ENCODE measurements around the gene XIST.
"Not testable (repeated sequence)": the region's sequence is repeated elsewhere in the genome, so short reads cannot be mapped to it uniquely, and the experiment has no call there.

Gene XIST

DNA sequence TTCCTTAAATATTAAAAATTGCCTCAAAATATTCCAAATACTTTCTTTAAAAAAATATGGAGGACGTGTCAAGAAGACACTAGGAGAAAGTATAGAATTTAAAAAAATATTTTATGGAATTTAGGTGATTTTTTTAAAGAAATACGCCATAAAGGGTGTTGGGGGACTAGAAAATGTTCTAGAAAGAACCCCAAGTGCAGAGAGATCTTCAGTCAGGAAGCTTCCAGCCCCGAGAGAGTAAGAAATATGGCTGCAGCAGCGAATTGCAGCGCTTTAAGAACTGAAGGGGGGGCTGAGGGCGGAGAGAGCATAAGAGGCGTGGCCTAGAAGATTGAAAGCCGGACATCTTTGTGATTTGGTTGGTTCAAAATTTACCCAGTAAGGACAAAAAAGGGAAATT lies at the start of gene XIST:
Gene XIST (minus strand): TSS at position 248 of the 400 bp plus-strand sequence.
- DNase-seq (ENCODE audit: low spot score), result peak; percentile 70

DNA sequence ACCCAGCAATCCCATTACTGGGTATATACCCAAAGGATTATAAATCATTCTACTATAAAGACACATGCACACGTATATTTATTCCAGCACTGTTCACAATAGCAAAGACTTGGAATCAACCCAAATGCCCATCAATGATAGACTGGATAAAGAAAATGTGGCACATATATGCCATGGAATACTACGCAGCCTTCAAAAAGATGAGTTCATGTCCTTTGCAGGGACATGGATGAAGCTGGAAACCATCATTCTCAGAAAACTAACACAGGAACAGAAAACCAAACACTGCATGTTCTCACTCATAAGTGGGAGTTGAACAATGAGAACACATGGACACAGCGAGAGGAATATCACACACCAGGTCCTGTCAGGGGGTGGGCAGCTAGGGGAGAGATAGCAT lies 45.8 kb upstream of the XIST start:
- not testable (repeated sequence) for DNase-seq (ENCODE audit: low spot score)

DNA sequence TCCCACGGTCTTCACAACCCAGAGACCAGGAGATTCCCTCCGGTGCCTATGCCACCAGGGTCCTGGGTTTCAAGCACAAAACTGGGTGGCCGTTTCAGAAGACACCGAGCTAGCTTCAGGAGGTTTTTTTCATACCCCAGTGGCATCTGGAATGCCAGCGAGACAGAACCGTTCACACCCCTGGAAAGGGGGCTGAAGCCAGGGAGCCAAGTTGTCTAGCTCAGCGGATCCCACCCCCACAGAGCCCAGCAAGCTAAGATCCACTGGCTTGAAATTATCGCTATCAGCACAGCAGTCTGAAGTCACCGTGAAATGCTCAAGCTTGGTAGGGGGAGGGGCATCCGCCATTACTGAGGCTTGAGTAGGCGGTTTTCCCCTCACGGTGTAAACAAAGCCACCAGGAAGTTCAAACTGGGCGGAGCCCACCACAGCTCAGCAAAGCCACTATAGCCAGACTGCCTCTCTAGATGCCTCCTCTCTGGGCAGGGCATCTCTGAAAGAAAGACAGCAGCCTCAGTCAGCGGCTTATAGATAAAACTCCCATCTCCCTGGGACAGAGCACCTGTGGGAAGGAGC lies 40.1 kb upstream of the XIST start:
- not testable (repeated sequence) for DNase-seq (ENCODE audit: low spot score)

DNA sequence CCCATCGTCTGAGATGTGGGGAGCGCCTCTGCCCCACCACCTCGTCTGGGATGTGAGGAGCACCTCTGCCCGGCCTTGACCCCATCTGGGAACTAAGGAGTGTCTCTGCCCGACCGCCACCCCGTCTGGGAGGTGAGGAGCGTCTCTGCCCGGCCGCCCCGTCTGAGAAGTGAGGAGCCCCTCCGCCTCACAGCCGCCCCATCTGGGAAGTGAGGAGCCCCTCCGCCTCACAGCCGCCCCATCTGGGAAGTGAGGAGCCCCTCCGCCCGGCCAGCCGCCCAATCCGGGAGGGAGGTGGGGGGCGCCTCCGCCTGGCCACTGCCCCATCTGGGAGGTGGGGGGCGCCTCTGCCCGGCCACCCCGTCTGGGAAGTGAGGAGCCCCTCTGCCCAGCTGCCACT lies 29.7 kb upstream of the XIST start:
- not testable (repeated sequence) for DNase-seq (ENCODE audit: low spot score)

DNA sequence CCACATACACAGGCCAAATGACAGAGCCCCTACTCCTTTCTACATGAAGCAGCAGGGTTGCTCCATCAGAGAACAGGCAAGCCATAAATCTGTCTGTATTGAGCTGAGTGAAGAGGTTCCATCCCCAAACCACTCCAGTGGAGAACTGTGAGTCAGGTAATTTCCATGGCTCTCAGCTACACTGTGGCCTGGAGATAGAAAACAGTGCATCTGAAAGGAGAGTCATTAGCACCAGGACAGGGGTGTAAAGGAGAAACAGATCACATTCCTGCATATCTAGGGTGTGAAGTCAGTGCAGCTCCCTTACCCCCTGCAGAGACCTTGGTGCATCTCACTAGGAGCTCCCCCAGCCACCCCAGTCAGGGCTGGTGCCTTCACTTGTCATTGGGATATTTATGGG lies 25.2 kb upstream of the XIST start:
- DNase-seq (ENCODE audit: low spot score), result no peak

DNA sequence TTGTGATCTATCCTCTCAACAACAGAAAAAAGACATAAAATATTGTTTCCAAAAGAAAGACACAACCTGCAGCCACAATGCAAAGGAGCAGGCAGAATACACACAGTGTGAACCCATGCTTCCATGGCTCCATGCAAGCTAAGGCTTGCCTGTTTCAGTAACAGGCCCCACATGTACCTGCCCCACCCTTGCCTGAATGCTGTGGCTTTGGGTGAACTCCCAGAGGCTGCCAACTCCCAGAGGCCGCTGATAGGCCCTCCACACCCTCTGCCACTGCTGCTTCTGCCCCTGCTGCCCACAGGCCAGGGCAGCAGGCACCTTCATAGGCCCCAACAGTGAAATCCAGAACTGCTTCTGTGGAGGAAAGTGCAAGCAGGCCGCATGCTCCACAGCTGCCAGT lies 24.4 kb upstream of the XIST start:
- no peak for DNase-seq (ENCODE audit: low spot score)

DNA sequence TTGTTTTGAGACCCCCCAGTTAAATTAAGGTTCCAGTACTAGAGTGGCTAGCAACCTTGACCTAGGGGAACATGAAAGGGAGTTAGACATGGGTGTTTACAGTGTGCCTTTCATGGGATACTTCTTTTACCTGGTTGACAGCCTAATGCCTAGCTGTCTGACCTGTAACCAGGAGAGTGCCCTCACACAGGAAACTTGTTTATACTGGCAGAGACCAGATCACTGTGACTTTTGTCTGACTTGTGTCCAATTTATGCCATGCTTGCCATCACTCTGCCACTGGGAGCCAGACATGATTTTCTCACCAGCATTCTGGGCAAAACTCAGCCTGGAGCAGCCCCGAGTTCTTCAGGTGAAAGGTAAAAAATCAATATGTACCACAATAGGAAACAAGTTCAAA lies 16.4 kb upstream of the XIST start:
- DNase-seq (ENCODE audit: low spot score), result no peak

DNA sequence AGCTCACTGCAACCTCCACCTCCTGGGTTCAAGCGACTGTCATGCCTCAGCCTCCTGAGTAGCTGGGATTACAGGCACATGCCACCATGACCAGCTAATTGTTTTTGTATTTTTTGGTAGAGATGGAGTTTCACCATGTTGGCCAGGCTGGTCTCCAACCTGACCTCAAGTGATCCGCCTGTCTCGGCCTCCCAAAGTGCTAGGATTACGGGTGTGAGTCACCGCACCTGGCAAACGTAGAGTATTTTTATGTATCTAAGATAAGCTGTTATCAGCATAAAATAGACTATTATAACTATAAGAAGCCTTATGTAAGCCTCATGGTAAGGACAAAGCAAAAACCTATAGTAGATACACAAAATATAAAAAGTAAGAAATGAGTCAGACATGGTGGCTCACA lies 14.6 kb upstream of the XIST start:
- no peak for DNase-seq (ENCODE audit: low spot score)

DNA sequence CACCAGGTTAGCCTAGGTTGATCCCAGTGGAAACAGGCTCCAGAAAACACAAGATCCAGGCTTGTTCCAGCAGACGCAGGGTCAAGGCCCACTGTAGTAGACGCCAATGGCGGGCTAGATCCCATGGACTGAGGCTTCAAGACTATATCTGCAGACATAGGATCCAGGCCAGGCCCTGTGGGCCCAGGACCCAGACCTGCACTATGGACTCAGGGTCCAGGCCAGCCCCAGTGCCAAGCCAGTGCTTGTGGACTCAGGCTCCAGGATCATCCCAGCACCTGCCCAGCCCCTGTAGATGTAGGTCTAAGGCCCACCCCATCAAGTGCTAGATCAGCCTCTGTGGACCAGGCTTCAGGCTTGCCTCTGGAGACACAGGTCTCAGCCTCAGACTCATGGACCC lies 11.3 kb upstream of the XIST start:
- no peak for DNase-seq (ENCODE audit: low spot score)

DNA sequence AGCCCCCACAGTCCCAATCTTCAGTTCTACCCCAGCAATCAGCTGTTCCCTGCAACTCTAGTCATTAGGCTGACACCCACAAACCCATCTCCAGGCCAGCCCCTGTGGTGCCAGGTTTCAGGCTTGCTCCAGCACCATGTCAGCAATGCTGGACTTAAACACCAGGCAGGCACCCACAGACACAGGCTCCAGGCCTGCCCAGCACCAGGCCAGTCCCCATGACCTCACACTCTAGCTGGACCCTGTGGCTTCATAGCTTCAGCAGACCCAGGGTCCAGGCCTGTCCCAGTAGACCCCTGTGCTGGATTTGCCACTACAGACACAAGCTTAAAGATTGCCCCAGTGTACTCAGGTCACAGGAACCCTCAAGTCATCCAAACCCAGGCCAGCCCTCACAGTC lies 10.8 kb upstream of the XIST start:
- no peak for DNase-seq (ENCODE audit: low spot score)

DNA sequence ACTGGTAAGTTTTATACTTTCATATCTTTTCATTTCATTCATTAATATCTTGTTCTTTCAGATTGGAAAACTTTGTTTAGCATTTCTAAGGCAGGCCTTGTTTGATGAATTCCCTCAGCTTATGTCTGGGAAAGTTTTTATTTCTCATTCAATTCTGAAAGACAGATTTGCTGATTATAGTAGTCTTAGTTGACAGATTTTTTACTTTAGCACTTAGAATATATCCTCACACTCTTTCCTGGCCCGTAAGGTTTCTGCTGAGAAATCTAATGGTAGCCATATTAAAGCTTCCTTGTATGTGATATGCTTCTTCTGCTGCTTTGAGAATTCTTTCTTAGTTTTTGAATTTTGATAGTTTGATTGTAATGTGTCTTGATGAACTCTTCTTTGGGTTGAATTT lies 7.1 kb upstream of the XIST start:
- DNase-seq (ENCODE audit: low spot score), result no peak

DNA sequence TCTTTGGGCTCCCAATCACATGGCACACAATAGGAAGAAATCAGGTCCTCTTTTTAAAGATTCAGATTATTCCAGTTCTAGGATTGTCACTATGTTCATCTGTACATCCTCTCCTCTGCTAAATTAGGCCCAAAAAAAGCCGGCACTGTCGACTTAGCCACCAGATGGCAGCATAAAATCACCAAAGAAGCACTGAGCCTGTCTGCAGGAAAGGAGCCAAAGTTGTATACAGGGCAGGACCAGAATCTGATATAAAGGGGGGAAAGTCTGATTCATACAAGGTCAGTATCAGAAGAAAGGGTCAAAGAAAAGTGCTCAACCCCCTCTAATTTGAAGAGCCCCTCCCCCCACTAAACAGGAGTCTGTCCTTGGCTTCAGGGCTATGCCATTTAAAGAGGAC lies 3.0 kb upstream of the XIST start:
- peak; percentile 58 for DNase-seq (ENCODE audit: low spot score)

DNA sequence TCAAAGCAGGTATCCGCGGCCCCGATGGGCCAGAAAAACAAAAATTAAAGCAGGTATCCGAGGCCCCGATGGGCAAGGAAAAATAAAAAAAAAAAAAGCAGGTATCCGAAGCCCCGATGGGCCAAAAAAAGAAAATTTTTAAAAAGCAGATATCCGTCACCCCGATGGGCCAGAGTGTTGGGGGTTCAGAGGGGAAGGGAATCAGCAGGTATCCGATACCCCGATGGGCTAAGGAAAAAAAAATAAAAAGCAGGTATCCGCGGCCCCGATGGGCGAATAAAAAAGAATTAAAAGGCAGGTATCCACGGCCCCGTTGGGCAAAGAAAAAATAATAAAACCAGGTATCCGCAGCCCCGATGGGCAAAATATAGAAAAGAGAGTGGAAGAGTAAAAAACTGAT lies 492 bp downstream of the XIST start:
- DNase-seq (ENCODE audit: low spot score), result no peak

DNA sequence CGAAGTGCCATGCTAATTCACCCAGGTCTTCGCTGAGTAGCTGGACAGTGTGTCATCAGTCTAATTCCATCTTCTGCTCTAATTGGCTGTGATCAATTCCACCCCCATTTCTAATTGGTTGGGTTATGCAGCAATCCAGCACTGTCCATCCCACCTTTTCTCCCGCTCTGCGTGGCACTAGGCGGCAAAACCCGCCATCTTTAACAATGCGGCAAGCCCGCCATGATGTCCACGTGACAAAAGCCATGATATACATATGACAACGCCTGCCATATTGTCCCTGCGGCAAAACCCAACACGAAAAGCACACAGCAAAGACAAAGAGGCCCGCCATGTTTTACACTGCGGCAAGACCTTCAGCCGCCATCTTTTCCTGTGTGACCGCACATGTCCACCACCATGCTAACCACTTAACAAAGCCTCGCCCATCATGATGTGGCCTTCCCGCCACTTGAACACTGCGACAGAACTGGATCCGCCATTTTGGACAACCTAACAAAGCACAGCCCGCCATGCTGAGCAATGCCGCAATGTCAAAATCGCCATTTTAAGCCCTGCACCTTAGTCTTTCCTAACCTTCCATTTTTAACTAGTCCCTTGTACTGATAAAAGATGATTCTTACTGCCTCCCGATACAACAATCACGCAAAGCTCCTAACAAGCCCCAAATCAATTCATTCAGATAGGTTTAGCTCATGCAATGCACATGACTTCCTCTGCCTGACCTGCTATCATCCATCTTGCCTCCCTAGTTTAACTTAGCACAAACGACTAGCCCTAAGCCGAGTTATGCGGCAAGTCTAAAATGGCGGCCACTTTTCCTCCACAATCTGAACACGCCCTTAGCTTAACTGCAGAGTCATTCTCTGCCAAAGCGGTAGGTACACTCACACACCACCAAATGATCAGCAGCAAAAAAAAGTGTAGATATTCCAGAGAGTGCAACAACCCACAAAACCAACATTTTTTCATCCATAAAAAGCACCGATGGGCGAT lies 1.2 kb downstream of the XIST start:
- peak; percentile 82 for DNase-seq (ENCODE audit: low spot score)

DNA sequence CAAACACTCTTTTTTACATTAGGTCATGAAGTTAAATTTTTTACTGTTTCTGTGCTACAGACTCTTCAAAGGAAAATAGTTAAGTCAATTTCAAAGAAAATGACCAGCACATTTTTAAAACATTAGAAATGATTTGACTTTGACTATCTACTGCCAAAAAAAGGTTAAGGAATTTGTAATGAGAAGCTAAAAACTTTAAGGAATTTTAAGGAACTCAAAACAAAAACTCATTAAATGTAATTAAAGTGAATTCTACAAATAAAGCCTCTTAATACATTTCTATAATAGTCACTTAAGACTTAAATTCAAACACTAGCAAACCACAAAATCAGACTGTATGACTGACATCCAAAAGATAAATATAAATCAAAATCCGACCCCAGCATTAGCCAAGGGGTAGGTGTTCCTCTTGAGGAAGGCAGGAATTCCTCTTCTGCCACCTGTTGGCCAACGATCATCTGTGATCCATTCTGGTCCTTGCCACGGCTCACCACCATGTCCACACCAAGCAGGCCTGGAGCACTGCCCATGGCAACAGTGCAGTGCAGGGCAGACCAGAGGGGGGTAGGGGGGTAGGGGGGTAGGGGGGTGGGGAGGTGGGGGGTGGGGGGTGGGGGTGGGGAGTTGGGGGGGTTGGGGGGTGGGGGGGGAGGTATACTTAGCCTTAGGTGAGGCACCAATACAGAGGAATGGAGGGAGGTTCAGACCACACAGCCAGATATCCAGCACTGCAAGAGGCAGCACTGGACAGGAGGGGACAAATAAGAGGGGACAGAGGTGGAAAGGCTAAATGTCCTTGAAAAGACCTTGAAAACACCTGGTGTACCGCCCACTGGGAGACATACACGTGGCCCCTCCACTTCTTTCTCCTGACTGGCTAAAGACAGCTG lies 2.1 kb downstream of the XIST start:
- peak; percentile 36 for DNase-seq (ENCODE audit: low spot score)

DNA sequence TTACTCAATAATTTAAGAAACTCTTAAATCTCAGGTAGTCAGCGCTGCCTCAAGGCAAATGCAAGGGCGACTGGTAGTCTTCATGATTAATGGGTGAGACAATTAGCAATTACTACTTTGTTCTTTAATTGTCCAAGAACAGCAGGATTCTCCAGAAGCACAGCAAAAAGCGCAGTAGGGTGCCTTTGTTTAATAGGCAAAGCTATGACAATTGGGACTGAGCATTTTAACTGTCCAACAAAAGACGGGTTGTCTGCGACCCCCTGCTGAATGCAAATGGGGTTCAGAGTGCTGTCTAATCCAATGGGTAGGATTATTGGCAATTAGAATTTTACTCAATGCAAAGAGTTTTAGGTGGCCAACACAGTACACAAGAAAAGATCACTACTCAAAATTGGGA lies 3.4 kb downstream of the XIST start:
- no peak for DNase-seq (ENCODE audit: low spot score)

DNA sequence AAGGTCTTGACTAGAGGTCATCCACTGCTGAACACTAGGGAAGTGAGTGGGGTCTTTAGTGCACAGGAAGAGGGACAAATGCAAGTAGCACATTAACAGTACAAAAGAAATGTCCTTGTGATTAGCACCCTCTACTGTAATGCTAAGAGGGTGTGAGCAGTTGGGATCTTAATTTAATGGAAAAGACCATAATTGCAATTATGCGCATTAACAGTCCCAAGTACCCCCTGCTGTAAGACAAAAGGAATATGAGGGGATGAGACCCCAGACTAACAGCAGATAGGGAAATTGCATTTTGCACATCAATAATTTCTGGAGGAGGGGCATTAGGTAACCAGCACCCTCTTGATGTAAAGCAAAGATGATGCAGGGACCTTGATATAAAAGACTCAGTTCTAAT lies 4.5 kb downstream of the XIST start:
- no peak for DNase-seq (ENCODE audit: low spot score)

DNA sequence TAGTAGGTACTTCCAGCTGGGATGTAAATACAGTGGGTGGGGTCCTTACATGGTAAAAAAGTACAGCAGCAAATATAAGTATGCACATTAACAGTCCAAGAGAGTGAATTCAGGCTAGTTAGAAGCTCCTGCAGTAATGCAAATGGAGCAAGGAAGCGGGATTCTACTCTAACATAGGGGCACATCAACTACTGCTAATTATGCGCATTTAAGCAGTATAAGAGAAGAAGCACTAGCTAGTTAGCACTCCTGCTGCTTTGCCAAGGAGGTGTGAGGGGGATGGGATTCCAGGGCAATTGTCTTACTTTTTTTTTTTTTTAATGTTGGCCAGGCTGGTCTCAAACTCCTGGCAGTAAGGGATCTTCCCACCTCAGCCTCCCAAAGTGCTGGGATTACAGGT lies 5.4 kb downstream of the XIST start:
- DNase-seq (ENCODE audit: low spot score), result no peak

DNA sequence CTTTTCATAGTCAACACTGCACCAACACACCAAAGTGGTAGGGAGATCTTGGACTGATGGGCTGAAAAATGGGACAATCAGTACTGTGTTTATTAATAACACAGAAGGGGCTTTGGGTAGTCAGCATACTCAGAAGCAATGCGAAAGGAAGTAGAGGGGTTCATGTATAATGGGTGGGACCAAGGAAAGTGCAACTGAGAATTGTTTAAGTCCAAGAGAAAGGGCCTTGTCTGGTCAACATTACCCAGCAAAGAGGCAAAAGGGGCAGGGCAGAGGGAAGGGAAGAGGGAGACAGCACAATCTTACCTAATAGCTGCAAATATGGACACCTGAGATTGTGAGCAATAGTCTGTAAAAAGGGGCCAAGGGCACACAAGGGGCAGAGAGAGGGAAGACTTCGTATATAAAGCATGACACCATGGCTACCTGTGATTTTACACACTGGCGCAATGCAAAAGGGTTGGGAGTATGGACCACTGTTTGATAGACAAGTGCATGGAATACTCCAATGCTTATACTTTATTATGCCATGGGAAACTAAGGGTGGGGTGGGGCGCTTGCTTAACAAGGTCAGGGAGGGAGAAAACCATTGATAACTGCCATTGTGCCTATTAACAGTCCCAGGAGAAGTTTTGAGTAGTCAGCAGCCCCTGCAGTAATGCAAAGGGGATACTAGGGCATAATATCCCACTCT lies 9.8 kb downstream of the XIST start:
- DNase-seq (ENCODE audit: low spot score), result no peak

DNA sequence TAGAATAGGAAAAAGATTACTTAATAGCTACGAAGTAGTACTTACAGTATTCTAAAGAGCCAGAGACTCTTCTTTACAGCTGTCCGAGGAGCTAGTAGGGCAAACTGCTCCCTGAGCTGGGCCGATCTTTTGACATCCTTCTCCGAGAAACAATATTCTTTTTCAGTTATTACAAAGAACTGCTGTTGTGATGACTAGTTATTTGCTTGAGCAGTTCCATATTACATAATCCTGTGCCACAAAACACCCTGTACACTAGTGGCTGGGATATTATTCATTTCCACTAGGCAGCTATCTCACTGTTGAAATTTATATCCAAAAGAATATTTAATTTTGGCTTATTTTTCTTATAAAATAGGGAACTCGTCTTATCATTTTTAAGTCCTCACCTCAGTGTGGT lies 11.2 kb downstream of the XIST start:
- DNase-seq (ENCODE audit: low spot score), result no peak

DNA sequence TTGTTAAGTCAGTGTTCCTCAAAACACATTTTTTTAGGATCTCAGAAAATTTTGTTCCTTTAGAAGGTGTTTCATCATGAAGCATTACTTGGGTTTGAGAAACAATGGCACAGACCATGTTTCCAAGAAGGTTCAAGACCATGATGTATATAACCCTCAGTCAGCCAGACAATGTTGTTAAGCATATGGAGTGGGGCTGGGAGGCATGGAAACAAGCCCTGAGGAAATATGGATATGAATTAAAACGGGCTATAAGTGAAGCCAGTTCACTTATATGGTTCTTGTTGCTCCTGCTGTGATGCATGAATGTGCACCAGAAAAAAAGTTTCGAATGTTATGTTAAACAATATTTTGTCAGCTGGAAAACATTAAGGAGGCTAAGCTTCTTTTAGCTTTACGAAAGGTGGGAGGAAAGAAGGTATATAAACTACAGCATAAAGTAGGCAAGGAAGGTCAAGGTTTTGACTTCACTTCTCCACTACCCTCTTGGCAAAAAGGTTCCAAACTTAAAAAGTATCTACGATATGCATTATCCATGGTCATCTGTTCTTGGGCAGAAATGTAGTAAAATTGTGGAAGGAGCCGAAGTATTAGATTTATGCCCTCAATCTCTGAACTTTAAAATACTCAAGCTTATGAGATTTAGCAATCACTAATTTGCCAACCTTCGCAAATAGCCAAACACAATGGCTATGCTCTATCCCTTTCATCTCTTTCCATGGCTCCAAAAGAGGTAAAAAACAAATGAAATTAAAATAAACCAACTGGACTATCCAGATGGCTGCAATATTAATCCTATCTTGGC lies 12.2 kb downstream of the XIST start:
- DNase-seq (ENCODE audit: low spot score), result no peak

Data from AG08396 (cell line).